IPS-18a (cell line): ENCODE data around the gene KSR1.
"Not testable (repeated sequence)": the region's sequence is repeated elsewhere in the genome, so short reads cannot be mapped to it uniquely, and the experiment has no call there.

Experiments used
- H3K27ac ChIP-seq: one replicate; pipeline ENCODE4 v1.5.1; 2013; ENCODE audit warnings: low read length
- H3K27me3 ChIP-seq: one replicate; pipeline ENCODE4 v1.6.1; 2013; ENCODE audit warnings: mild to moderate bottlenecking, low read length; ENCODE audit not compliant: control insufficient read depth, insufficient read depth
- H3K36me3 ChIP-seq: one replicate; pipeline ENCODE4 v1.6.1; 2013; ENCODE audit warnings: low read depth, low read length; ENCODE audit not compliant: control insufficient read depth
- H3K4me1 ChIP-seq: one replicate; pipeline ENCODE4 v1.6.1; 2013; ENCODE audit warnings: low read depth, low read length; ENCODE audit not compliant: control insufficient read depth
- H3K4me3 ChIP-seq: one replicate; pipeline ENCODE4 v1.5.1; 2013; ENCODE audit warnings: low read length
- H3K9ac ChIP-seq: one replicate; pipeline ENCODE4 v1.6.1; 2013; ENCODE audit warnings: mild to moderate bottlenecking, low read length, moderate library complexity
- H3K9me3 ChIP-seq: one replicate; pipeline ENCODE4 v1.6.1; 2013; ENCODE audit warnings: low read depth, low read length; ENCODE audit not compliant: control insufficient read depth

KSR1 gene

DNA sequence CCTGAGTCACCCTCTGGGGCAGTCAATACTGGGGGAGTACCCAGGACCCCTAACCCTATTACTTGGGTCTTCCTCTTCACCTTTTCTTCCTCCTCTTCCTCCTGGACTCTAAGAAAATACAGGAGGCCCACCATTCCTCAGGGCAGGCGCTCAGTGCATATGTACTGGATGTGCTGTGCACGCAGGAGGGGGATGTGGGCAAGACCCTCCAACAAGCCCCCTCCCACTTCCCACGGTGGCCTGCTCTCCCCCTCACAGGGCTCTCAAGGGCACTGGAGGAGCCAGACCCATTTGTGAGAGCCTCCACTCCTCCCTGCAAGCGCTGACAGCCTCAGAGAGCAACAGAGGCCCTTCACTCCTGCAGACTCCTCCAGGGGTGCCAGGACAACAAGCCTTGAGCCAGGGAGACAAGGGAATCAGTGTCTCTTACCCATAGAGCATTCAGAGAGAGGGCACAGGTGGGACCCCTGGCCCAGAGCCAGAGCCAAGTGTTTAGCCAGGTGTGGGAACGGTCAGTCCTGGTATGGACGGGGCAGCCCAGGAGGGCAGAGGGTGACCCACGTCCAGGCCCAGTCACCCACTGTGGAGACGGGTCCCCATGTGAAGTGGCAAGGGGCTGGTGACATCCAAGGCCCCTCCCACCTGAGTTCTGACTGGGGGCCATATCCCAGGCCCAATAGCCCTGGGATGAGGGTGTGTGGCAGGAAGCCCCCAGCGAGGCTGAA, 27.3 kb upstream of the KSR1 start:
- H3K27me3 ChIP-seq, result no peaks in the 10 kb centered on the region
- H3K4me1 ChIP-seq, result no peaks in the 10 kb centered on the region
- H3K27ac ChIP-seq, result no peak overlapping the region
- no peak overlapping the region for H3K4me3 ChIP-seq
- H3K9me3 ChIP-seq, result no peaks in the 10 kb centered on the region
- H3K36me3 ChIP-seq, result no peaks in the 10 kb centered on the region
- H3K9ac ChIP-seq, result no peak overlapping the region

DNA sequence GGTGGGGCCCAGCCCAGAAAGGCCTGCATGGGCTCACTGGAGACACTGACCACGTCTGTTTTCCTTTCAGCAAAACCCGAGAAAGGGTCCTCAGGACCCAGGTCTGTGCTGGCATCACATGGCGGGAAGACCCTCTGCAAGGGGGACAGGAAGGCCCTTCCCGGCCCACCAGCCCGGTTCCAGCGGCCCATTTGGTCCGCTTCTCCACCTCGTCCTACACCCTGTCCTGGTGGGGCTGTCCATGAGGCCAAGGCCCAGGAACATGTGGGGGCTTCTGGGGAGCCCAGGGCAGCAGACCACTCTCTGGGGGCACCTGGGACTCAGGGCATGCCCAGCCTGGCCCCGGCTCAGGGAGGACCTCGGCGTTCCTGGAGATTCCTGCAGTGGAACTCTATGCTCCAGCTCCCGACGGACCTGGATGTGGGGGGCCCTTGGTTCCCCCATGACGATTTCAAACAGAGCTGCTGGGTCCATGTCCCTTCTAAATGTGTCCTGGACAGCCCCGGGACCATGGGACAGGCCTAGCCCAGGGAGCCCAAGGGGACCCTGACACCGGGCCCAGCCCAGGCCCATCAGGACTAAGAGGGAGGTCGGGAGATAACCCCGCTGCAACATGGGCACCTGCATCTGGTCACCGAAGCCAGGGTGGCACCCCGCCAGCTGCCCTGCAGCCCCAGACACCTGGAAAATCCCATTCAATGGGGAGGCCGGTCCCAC, 26.4 kb upstream of the KSR1 start:
- Histone ChIP-seq H3K9ac (no peak overlapping the region), H3K4me1 (no peaks in the 10 kb centered on the region), H3K4me3 (no peak overlapping the region), H3K36me3 (no peaks in the 10 kb centered on the region), H3K9me3 (no peaks in the 10 kb centered on the region), H3K27me3 (no peaks in the 10 kb centered on the region), H3K27ac (no peak overlapping the region)

DNA sequence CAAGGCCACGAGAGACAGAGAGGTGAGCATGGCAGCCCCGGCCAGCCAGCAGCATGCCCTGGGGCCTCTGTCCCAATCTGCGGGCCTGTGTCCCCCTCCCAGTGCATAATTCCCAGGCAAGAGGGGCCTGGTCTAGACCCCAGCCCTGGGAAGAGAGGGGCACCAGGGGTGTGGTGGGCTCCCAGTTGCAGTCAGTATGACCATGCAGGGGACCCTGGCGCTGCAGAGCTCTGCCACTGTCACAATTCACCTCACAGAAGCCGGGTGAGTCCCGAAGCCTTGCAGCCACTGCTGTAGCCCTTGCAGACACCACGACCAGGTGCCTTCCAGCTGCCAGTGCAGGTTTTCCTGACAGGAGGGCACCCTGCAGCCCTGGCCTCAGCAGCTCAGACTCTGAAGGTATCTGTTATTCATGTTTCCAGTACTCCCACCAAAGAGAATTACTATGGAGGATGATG, 25.8 kb upstream of the KSR1 start:
- Histone ChIP-seq H3K36me3 (no peaks in the 10 kb centered on the region), H3K4me3 (no peak overlapping the region), H3K9me3 (no peaks in the 10 kb centered on the region), H3K9ac (no peak overlapping the region), H3K4me1 (no peaks in the 10 kb centered on the region), H3K27ac (no peak overlapping the region), H3K27me3 (no peaks in the 10 kb centered on the region)

DNA sequence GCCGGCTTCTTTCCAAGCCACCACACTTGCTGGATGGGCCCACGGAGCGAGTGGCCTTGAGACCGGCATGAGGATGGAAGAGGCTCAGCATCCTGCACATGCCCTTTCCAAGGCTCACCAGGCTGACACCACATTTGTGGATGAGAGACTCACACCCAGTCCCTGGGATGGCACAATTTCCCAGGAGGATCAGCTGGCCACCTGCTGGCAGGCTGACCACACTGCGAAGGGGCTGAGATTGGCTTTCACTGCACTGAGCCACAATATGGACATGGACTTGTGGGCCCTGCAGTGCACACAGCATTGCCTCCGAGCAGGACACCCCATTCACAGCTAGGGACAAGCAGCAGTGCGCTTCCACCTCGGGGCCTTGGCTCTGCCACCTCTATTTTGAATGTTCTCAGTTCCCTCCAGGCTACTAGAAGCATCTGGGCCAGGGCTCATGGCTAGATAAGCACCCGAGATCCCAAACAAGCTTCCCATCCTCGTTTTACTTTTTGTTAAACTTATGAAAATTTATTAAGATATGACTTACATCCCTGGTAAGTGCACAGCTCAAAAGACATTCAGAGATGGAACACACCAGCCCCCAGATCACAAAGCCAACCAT, 25.3 kb upstream of the KSR1 start:
- Histone ChIP-seq H3K27me3 (no peaks in the 10 kb centered on the region), H3K9ac (no peak overlapping the region), H3K27ac (no peak overlapping the region), H3K4me1 (no peaks in the 10 kb centered on the region), H3K4me3 (no peak overlapping the region), H3K36me3 (no peaks in the 10 kb centered on the region), H3K9me3 (no peaks in the 10 kb centered on the region)

- Histone ChIP-seq H3K4me3 (no peak overlapping the region), H3K36me3 (no peaks in the 10 kb centered on the region), H3K9me3 (no peaks in the 10 kb centered on the region), H3K27me3 (no peaks in the 10 kb centered on the region), H3K9ac (no peak overlapping the region), H3K4me1 (no peaks in the 10 kb centered on the region), H3K27ac (no peak overlapping the region)
These were observed 22.7 kb upstream of the KSR1 start for GRCh38 chr17:27433521-27433920.

GRCh38 chr17:27435431-27436070, 20.7 kb upstream of the KSR1 start:
- H3K9ac ChIP-seq, H3K4me3 ChIP-seq, H3K9me3 ChIP-seq, H3K36me3 ChIP-seq, H3K27ac ChIP-seq, H3K27me3 ChIP-seq, H3K4me1 ChIP-seq: not testable (repeated sequence)

DNA sequence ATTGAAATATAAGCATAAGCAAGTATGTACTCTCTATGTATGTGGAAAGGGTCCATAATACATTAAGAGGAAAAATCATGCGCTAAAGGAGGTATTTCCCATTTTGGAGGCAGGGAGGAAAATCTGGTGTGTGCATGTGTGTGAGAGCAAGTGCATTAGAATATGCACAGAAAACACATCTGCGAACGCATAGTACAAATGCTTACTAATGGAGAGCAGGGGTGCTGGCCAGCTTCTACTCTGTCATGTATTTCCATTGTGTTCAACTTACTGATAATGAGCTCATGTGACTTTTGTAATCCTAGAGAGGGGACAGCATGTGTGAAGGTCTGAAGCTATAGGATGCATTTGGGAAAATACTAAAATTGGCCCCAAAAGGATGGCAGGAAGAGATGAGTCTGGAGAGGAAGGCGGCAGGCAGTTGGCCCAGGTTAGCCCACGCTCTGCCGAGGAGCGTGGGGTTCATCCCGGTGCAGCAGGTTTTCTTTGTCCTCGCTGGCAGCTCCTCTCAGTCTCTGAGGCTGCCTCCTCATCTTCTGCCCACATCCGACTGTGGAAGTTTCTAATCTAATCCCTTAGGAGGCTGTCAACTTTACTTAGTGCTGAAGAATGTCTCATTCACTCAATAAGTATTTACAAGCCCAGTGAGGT, 17.8 kb upstream of the KSR1 start:
- Histone ChIP-seq H3K9me3 (no peaks in the 10 kb centered on the region), H3K27ac (no peak overlapping the region), H3K4me3 (no peak overlapping the region), H3K9ac (no peak overlapping the region), H3K27me3 (no peaks in the 10 kb centered on the region), H3K36me3 (no peaks in the 10 kb centered on the region), H3K4me1 (no peaks in the 10 kb centered on the region)

DNA sequence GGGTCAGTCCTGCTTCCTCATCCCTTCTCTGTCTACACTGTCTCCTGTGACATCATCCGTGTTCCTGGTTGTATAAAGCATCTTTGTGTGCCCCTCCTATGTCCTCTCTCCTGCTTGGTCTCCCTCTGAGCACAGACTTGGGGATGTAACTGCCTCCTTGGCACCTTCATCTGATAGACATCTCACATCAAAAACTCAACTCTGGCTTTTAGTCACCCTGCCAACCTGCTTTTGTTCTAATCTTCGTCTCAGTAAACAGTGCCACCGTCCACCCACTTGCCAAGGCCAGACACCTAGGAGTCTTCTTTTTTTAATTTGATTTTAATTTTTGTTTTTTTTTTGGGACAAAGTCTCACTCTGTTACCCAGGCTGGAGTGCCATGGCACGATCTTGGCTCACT, 16.9 kb upstream of the KSR1 start:
- H3K36me3 ChIP-seq, result no peaks in the 10 kb centered on the region

GRCh38 chr17:27442702-27443101, 13.5 kb upstream of the KSR1 start:
- no peaks in the 10 kb centered on the region for H3K27me3 ChIP-seq
- no peaks in the 10 kb centered on the region for H3K4me1 ChIP-seq
- H3K9ac ChIP-seq, result no peak overlapping the region
- H3K36me3 ChIP-seq, result no peaks in the 10 kb centered on the region
- no peaks in the 10 kb centered on the region for H3K9me3 ChIP-seq
- H3K4me3 ChIP-seq, result no peak overlapping the region
- no peak overlapping the region for H3K27ac ChIP-seq

More for the DNA sequence above, 16.9 kb upstream of the KSR1 start:
- H3K4me3 ChIP-seq, result no peak overlapping the region
- no peaks in the 10 kb centered on the region for H3K27me3 ChIP-seq
- H3K9ac ChIP-seq, result no peak overlapping the region
- no peaks in the 10 kb centered on the region for H3K9me3 ChIP-seq
- H3K27ac ChIP-seq, result no peak overlapping the region
- no peaks in the 10 kb centered on the region for H3K4me1 ChIP-seq

GRCh38 chr17:27443491-27443890, 12.8 kb upstream of the KSR1 start:
- Histone ChIP-seq H3K27me3 (no peaks in the 10 kb centered on the region), H3K9ac (no peak overlapping the region), H3K36me3 (no peaks in the 10 kb centered on the region), H3K27ac (no peak overlapping the region), H3K4me1 (no peaks in the 10 kb centered on the region), H3K9me3 (no peaks in the 10 kb centered on the region), H3K4me3 (no peak overlapping the region)

DNA sequence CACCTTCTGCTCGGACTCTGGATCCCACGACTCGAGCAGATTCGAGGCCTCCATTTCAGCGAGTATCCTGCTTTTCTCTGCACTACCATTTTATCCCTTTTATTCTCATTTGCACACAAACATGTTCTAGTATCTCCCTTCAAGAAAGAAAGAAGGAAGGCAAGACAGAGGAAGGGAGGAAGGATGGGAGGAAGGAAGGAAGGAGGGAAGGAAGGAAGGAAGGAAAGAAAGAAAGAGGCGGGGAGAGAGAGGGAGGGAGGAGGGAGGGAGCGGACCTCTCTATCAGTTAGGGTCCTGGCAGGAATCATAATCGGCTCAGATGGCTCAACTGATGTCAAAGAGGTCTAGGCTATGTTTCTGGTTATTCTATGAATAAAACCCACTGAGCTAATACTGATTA, 10.3 kb upstream of the KSR1 start:
- Histone ChIP-seq H3K4me3 (no peak overlapping the region), H3K27ac (no peak overlapping the region), H3K9ac (no peak overlapping the region)

More for the DNA sequence above, 10.3 kb upstream of the KSR1 start:
- Histone ChIP-seq H3K36me3 (no peaks in the 10 kb centered on the region), H3K9me3 (no peaks in the 10 kb centered on the region), H3K27me3 (no peaks in the 10 kb centered on the region), H3K4me1 (no peaks in the 10 kb centered on the region)
